ENCODE data around the gene SEC14L2. TPM values are rescaled to one million over a fixed set of nuclear protein-coding genes. Genes with fewer than 3 reads are reported as not detected.

SEC14L2 gene
- total RNA-seq, 4 donors from 2014 or later: 3.0 to 5.1 (median 4.2) TPM

GRCh38 chr22:30471616-30472318 lies 74.9 kb downstream of the SEC14L2 start, which contains the start of gene SEC14L3:
Gene SEC14L3 (minus strand): TSS chr22:30472017. CDS start chr22:30471958, 59 bp downstream.
- Histone ChIP-seq H3K27ac (no peak within 1 kb of the TSS), H3K4me3 (no peak within 1 kb of the TSS), H3K4me1 (no peaks in the 10 kb centered on the region), H3K27me3 (peaks cover 5 to 10% (median 8%) of the 10 kb centered on the region in 3 donors), H3K36me3 (no peaks in the 10 kb centered on the region), H3K9me3 (no peaks in the 10 kb centered on the region)
- DNase-seq (no peak), ATAC-seq (no peak)
- intact Hi-C loops (cut with DNase I; ENCODE audit: low total_unique reads): no loop called here
- in situ Hi-C loops (cut with MboI; ENCODE audit: low sequenced_read_pairs in 4 of 4): no loop called here
- TF ChIP-seq CTCF (IDR thresholded peaks at IDR 0.05 in 4 of 5, conservative IDR thresholded peaks at IDR 0.05 in 1 of 5): no peak
- no peak for TF ChIP-seq POLR2A (IDR thresholded peaks at IDR 0.05)

GRCh38 chr22:30472994-30473720 lies 76.3 kb downstream of the SEC14L2 start:
- ATAC-seq (no peak), DNase-seq (no peak)
- Histone ChIP-seq H3K4me1 (no peaks in the 10 kb centered on the region), H3K4me3 (no peak overlapping the region), H3K36me3 (no peaks in the 10 kb centered on the region), H3K27me3 (peaks cover 5 to 10% (median 8%) of the 10 kb centered on the region in 3 donors), H3K9me3 (no peaks in the 10 kb centered on the region), H3K27ac (no peak overlapping the region)
- in situ Hi-C loops (cut with MboI; ENCODE audit: low sequenced_read_pairs in 4 of 4) (no loop called here), intact Hi-C loops (cut with DNase I; ENCODE audit: low total_unique reads) (no loop called here)
- TF ChIP-seq POLR2A (IDR thresholded peaks at IDR 0.05) (no peak), CTCF (IDR thresholded peaks at IDR 0.05 in 4 of 5, conservative IDR thresholded peaks at IDR 0.05 in 1 of 5) (no peak)

GRCh38 chr22:30474121-30474520 lies 77.3 kb downstream of the SEC14L2 start:
- H3K4me1 ChIP-seq: no peaks in the 10 kb centered on the region
- H3K4me3 ChIP-seq: no peak overlapping the region
- H3K9me3 ChIP-seq: no peaks in the 10 kb centered on the region
- peaks cover 5 to 10% (median 8%) of the 10 kb centered on the region in 3 donors for H3K27me3 ChIP-seq
- H3K36me3 ChIP-seq: no peaks in the 10 kb centered on the region
- no peak for DNase-seq
- no peak for TF ChIP-seq POLR2A (IDR thresholded peaks at IDR 0.05)
- intact Hi-C loops (cut with DNase I; ENCODE audit: low total_unique reads) (no loop called here), in situ Hi-C loops (cut with MboI; ENCODE audit: low sequenced_read_pairs in 4 of 4) (no loop called here)
- no peak for ATAC-seq
- H3K27ac ChIP-seq: no peak overlapping the region

Other genes with a start within 250 kb of the SEC14L2 start
- not detected for gene LIF, start 150.3 kb upstream of the SEC14L2 start, total RNA-seq
- gene OSM, start 130.2 kb upstream of the SEC14L2 start, total RNA-seq: under 1 TPM in 1 of 4 donors, not detected in 3; 0.53 TPM
- 1 to 10 TPM; 3.5 to 6.5 (median 5.6) TPM for gene CASTOR1, start 107.5 kb upstream of the SEC14L2 start, total RNA-seq
- 1 to 10 TPM; 4.1 to 9.6 (median 6.2) TPM for gene TBC1D10A, start 70.1 kb upstream of the SEC14L2 start, total RNA-seq
- 100 to 1,000 TPM in 2 of 4 donors, 10 to 100 TPM in 2; 36.0 to 145 (median 94.5) TPM for gene SF3A1, start 40.1 kb upstream of the SEC14L2 start, total RNA-seq
- gene CCDC157, start 40.0 kb upstream of the SEC14L2 start, total RNA-seq: 1 to 10 TPM in 2 of 4 donors, under 1 TPM in 2; 0.41 to 1.4 (median 1.1) TPM
- gene RNF215, start 9.6 kb upstream of the SEC14L2 start, total RNA-seq: 10 to 100 TPM in 1 of 4 donors, 1 to 10 TPM in 3; 4.7 to 11.2 (median 8.1) TPM
- 10 to 100 TPM; 15.9 to 57.7 (median 44.5) TPM for gene MTFP1, start 28.8 kb downstream of the SEC14L2 start, total RNA-seq
- not detected for gene SEC14L3, start 75.0 kb downstream of the SEC14L2 start, total RNA-seq
- under 1 TPM in 1 of 4 donors, not detected in 3; 0.11 TPM for gene SEC14L4, start 108.7 kb downstream of the SEC14L2 start, total RNA-seq
- gene SEC14L6, start 149.7 kb downstream of the SEC14L2 start, total RNA-seq: not detected
- 1 to 10 TPM in 2 of 4 donors, under 1 TPM in 2; 0.29 to 2.0 (median 1.2) TPM for gene GAL3ST1, start 177.6 kb downstream of the SEC14L2 start, total RNA-seq
- gene PES1, start 194.9 kb downstream of the SEC14L2 start, total RNA-seq: 10 to 100 TPM; 56.3 to 72.0 (median 65.8) TPM
- 10 to 100 TPM in 3 of 4 donors, 1 to 10 TPM in 1; 5.1 to 12.8 (median 11.7) TPM for gene TCN2, start 210.2 kb downstream of the SEC14L2 start, total RNA-seq
- 10 to 100 TPM in 2 of 4 donors, 1 to 10 TPM in 2; 8.5 to 19.3 (median 10.9) TPM for gene SLC35E4, start 238.8 kb downstream of the SEC14L2 start, total RNA-seq